GM23248 (cell line): ENCODE measurements around the gene ZCCHC2. TPM values are rescaled to one million over a fixed set of nuclear protein-coding genes. Genes with fewer than 3 reads are reported as not detected.

Source experiments
- DNase-seq: peaks from one replicate; pipeline ENCODE4 v3.0.0-alpha.2; 2015
- H2AFZ ChIP-seq: fragments of 200-600 bp; sonication (generic); 2 replicates; pipeline ENCODE4 v1.6.1; 2016; ENCODE audit warnings: antibody characterized with exemption
- H3F3A ChIP-seq: fragments of 200-600 bp; sonication (generic); 2 replicates; pipeline ENCODE4 v1.6.1; 2016; ENCODE audit warnings: mild to moderate bottlenecking, antibody characterized with exemption, mixed run types; ENCODE audit not compliant: insufficient read depth
- H3K27ac ChIP-seq: fragments of 200-600 bp; sonication (generic); 2 replicates; pipeline ENCODE4 v1.5.1; 2016; ENCODE audit warnings: mild to moderate bottlenecking
- H3K27me3 ChIP-seq: fragments of 200-600 bp; sonication (generic); replicated peaks from 2 replicates; pipeline ENCODE4 v1.6.1; 2016; ENCODE audit warnings: mild to moderate bottlenecking; ENCODE audit not compliant: insufficient read depth
- H3K36me3 ChIP-seq: fragments of 200-600 bp; sonication (generic); 2 replicates; pipeline ENCODE4 v1.6.1; 2016; ENCODE audit warnings: low read depth, mild to moderate bottlenecking
- H3K4me1 ChIP-seq: fragments of 200-600 bp; sonication (generic); 2 replicates; pipeline ENCODE4 v1.6.1; 2016; ENCODE audit warnings: mild to moderate bottlenecking; ENCODE audit not compliant: insufficient read depth
- H3K4me2 ChIP-seq: fragments of 200-600 bp; sonication (generic); one replicate; pipeline ENCODE4 v1.6.1; 2016; ENCODE audit warnings: mild to moderate bottlenecking; ENCODE audit not compliant: unreplicated experiment
- H3K4me3 ChIP-seq: fragments of 200-600 bp; sonication (generic); 2 replicates; pipeline ENCODE4 v1.5.1; 2016; ENCODE audit warnings: mild to moderate bottlenecking
- H3K79me2 ChIP-seq: fragments of 200-600 bp; sonication (generic); 2 replicates; pipeline ENCODE4 v1.6.1; 2016; ENCODE audit warnings: mild to moderate bottlenecking; ENCODE audit not compliant: insufficient read depth
- H3K9ac ChIP-seq: fragments of 200-600 bp; sonication (generic); 2 replicates; pipeline ENCODE4 v1.6.1; 2016; ENCODE audit warnings: mild to moderate bottlenecking
- H3K9me2 ChIP-seq: fragments of 200-600 bp; sonication (generic); 2 replicates; pipeline ENCODE4 v1.6.1; 2016; ENCODE audit warnings: mixed run types, mild to moderate bottlenecking, moderate library complexity; ENCODE audit not compliant: insufficient read depth
- H3K9me3 ChIP-seq: fragments of 200-600 bp; sonication (generic); one replicate; pipeline ENCODE4 v1.6.1; 2017; ENCODE audit warnings: low read depth
- H4K20me1 ChIP-seq: fragments of 200-600 bp; sonication (generic); 2 replicates; pipeline ENCODE4 v1.6.0; 2016; ENCODE audit not compliant: insufficient read depth
- EZH2 ChIP-seq: fragments of 200-600 bp; sonication (generic); IDR thresholded peaks from 2 replicates; pipeline ENCODE4 v1.6.1; 2018; ENCODE audit warnings: antibody characterized with exemption, mild to moderate bottlenecking; ENCODE audit not compliant: insufficient read depth, poor library complexity, severe bottlenecking
- EZH2phosphoT487 ChIP-seq: fragments of 200-600 bp; sonication (generic); IDR thresholded peaks from 2 replicates; pipeline ENCODE4 v1.6.1; 2018; ENCODE audit warnings: antibody characterized with exemption, moderate library complexity, mild to moderate bottlenecking, low read depth; ENCODE audit not compliant: insufficient read depth
- WGBS, 2 experiments: methylation state at CpG; one replicate each; pipeline ENCODE4 v1.1.6; 2015 to 2017; ENCODE audit warnings: low lambda C conversion rate in 2 of 2, low coverage in 1 of 2; ENCODE audit errors: missing lambda C conversion rate in 2 of 2; 5-methylcytosine and 5-hydroxymethylcytosine counted together
- in situ Hi-C: fragments of 300-500 bp; cut with MboI; formaldehyde crosslinking; loops from 2 replicates; pipeline ENCODE4 v1.15.0; 2020
- polyA plus RNA-seq: library from polyadenylated mRNA; unstranded; fragments of >200 nt; fragmentation: Nextera tagmentation; extraction: Ambion mirVana; gene quantifications from 2 replicates; pipeline ENCODE4 v1.2.1, GENCODE V29; 2016
- total RNA-seq: library from RNA; depleted of rRNA; stranded (reverse); fragments of >200 nt; shearing (Covaris generic); gene quantifications from 2 replicates; pipeline ENCODE4 v1.2.3, GENCODE V29; 2014; rRNA removed

Gene ZCCHC2
- total RNA-seq (1.7 and 3.0 TPM in 2 replicates), polyA plus RNA-seq (0.81 and 1.1 TPM in 2 replicates)

GRCh38 chr18:62522504-62523254, at the start of gene ZCCHC2:
ZCCHC2 (plus strand) TSS chr18:62523025; CDS start chr18:62523425, 400 bp downstream.
- Histone ChIP-seq H3K4me1 (peaks cover 18% of the 10 kb centered on the region), H2AFZ (peak within 1 kb of the TSS; percentile 83), H3K9ac (peak within 1 kb of the TSS; percentile 79), H3K4me2 (peak within 1 kb of the TSS; percentile 95), H4K20me1 (no peaks in the 10 kb centered on the region), H3K79me2 (peaks cover 29% of the 10 kb centered on the region), H3K27me3 (no peaks in the 10 kb centered on the region), H3K9me3 (no peaks in the 10 kb centered on the region), H3K27ac (peak within 1 kb of the TSS; percentile 74), H3K36me3 (no peaks in the 10 kb centered on the region), H3K4me3 (peak within 1 kb of the TSS; percentile 86), H3F3A (peaks cover 21% of the 10 kb centered on the region), H3K9me2 (no peaks in the 10 kb centered on the region)
- in situ Hi-C loops = no loop called here
- TF ChIP-seq EZH2 = no peak
- TF ChIP-seq EZH2phosphoT487 = no peak
- peak; percentile 98 for DNase-seq
- 0 to 2% methylated on average over 56 to 76 of the region's 87 CpGs for WGBS, 2 experiments

- no peak overlapping the region for H2AFZ ChIP-seq
- H3K9me3 ChIP-seq = no peaks in the 10 kb centered on the region
- H3K4me2 ChIP-seq = no peak overlapping the region
- peaks cover 19% of the 10 kb centered on the region for H3K27me3 ChIP-seq
- no peaks in the 10 kb centered on the region for H3F3A ChIP-seq
- H3K9me2 ChIP-seq = no peaks in the 10 kb centered on the region
- H3K9ac ChIP-seq = no peak overlapping the region
- H4K20me1 ChIP-seq = no peaks in the 10 kb centered on the region
- no peak overlapping the region for H3K4me3 ChIP-seq
- no peak for DNase-seq
- no peaks in the 10 kb centered on the region for H3K79me2 ChIP-seq
- 63 to 72% methylated on average over 1 of the region's 1 CpG for WGBS, 2 experiments
- H3K27ac ChIP-seq = no peak overlapping the region
- H3K4me1 ChIP-seq = no peaks in the 10 kb centered on the region
- H3K36me3 ChIP-seq = no peaks in the 10 kb centered on the region
- in situ Hi-C loops = no loop called here
- no peak for TF ChIP-seq EZH2
- TF ChIP-seq EZH2phosphoT487 = no peak
Observed at GRCh38 chr18:62479574-62479973, 43.3 kb upstream of the ZCCHC2 start.

GRCh38 chr18:62480927-62481326, 41.9 kb upstream of the ZCCHC2 start:
- no peak overlapping the region for H2AFZ ChIP-seq
- in situ Hi-C loops = no loop called here
- no peaks in the 10 kb centered on the region for H3K36me3 ChIP-seq
- DNase-seq = no peak
- peaks cover 2% of the 10 kb centered on the region; the same call in 1 of the 2 replicates for H3F3A ChIP-seq
- no peaks in the 10 kb centered on the region for H3K9me3 ChIP-seq
- H3K4me2 ChIP-seq = no peak overlapping the region
- H3K4me1 ChIP-seq = peaks cover 2% of the 10 kb centered on the region
- H4K20me1 ChIP-seq = no peaks in the 10 kb centered on the region
- no peaks in the 10 kb centered on the region for H3K9me2 ChIP-seq
- no peak for TF ChIP-seq EZH2phosphoT487
- no peak for TF ChIP-seq EZH2
- no peak overlapping the region for H3K27ac ChIP-seq
- no peak overlapping the region for H3K4me3 ChIP-seq
- H3K27me3 ChIP-seq = peaks cover 22% of the 10 kb centered on the region
- H3K79me2 ChIP-seq = no peaks in the 10 kb centered on the region
- H3K9ac ChIP-seq = no peak overlapping the region

GRCh38 chr18:62484941-62485340, 37.9 kb upstream of the ZCCHC2 start:
- Histone ChIP-seq H3K9ac (no peak overlapping the region), H4K20me1 (no peaks in the 10 kb centered on the region), H3K79me2 (no peaks in the 10 kb centered on the region), H3K4me2 (no peak overlapping the region), H3K4me1 (peaks cover 11% of the 10 kb centered on the region), H2AFZ (no peak overlapping the region), H3K4me3 (no peak overlapping the region), H3K9me3 (no peaks in the 10 kb centered on the region), H3K9me2 (no peaks in the 10 kb centered on the region), H3K36me3 (no peaks in the 10 kb centered on the region), H3K27me3 (peaks cover 9% of the 10 kb centered on the region), H3F3A (peaks cover 7% of the 10 kb centered on the region), H3K27ac (no peak overlapping the region)
- no peak for DNase-seq
- WGBS, 2 experiments = 57 to 60% methylated on average over 8 of the region's 8 CpGs
- in situ Hi-C loops = no loop called here
- TF ChIP-seq EZH2phosphoT487 = no peak
- no peak for TF ChIP-seq EZH2
